ENCODE results near the gene GFM2. TPM values are rescaled to one million over a fixed set of nuclear protein-coding genes. Genes with fewer than 3 reads are reported as not detected.
"Not testable (repeated sequence)": the region's sequence is repeated elsewhere in the genome, so short reads cannot be mapped to it uniquely, and the experiment has no call there.

GFM2 gene
- total RNA-seq, 3 donors from 2014 or later, result 21.4 to 25.1 (median 22.2) TPM

- TF ChIP-seq CTCF (IDR thresholded peaks at IDR 0.05), result no peak
- DNase-seq, result peak in 1 of 3 donors; percentile 29
Measured at GRCh38 chr5:74765929-74766328, 988 bp downstream of the GFM2 start.

GRCh38 chr5:74765201-74765600 is 1.7 kb downstream of the GFM2 start:
- intact Hi-C loops (cut with DNase I, micrococcal nuclease), result loop anchor here in 1 of 2 donors (5.0 kb wide), 1 partner anchor 137 kb away; no protein-coding TSS in a partner anchor
- no peak for TF ChIP-seq CTCF (IDR thresholded peaks at IDR 0.05)
- peak; percentile 41 for ATAC-seq

More at GRCh38 chr5:74765929-74766328, 988 bp downstream of the GFM2 start:
- intact Hi-C loops (cut with DNase I, micrococcal nuclease), result loop anchor here in 1 of 2 donors (5.0 kb wide), 1 partner anchor 136 kb away; no protein-coding TSS in a partner anchor
- Histone ChIP-seq H3K9me3 (no peaks in the 10 kb centered on the region), H3K4me1 (ENCODE audit: low read depth) (peaks cover 25% of the 10 kb centered on the region), H3K36me3 (ENCODE audit: low read depth) (no peaks in the 10 kb centered on the region), H3K4me3 (peak overlapping the region; percentile 81)
- ATAC-seq, result no peak

GRCh38 chr5:74763504-74763903 is 3.4 kb downstream of the GFM2 start:
- DNase-seq (no peak), ATAC-seq (no peak)
- intact Hi-C loops (cut with DNase I, micrococcal nuclease), result no loop called here
- Histone ChIP-seq H3K9me3 (no peaks in the 10 kb centered on the region), H3K36me3 (ENCODE audit: low read depth) (no peaks in the 10 kb centered on the region), H3K4me3 (no peak overlapping the region), H3K4me1 (ENCODE audit: low read depth) (peaks cover 25% of the 10 kb centered on the region)
- no peak for TF ChIP-seq CTCF (IDR thresholded peaks at IDR 0.05)

More at GRCh38 chr5:74765201-74765600, 1.7 kb downstream of the GFM2 start:
- Histone ChIP-seq H3K9me3 (no peaks in the 10 kb centered on the region), H3K4me3 (no peak overlapping the region), H3K4me1 (ENCODE audit: low read depth) (peaks cover 25% of the 10 kb centered on the region), H3K36me3 (ENCODE audit: low read depth) (no peaks in the 10 kb centered on the region)
- peak in 1 of 3 donors; percentile 10 for DNase-seq

GRCh38 chr5:74762599-74762998 is 4.3 kb downstream of the GFM2 start:
- Histone ChIP-seq H3K4me1 (ENCODE audit: low read depth) (peaks cover 18% of the 10 kb centered on the region), H3K36me3 (ENCODE audit: low read depth) (no peaks in the 10 kb centered on the region), H3K4me3 (no peak overlapping the region), H3K9me3 (no peaks in the 10 kb centered on the region)
- ATAC-seq (no peak), DNase-seq (no peak)
- intact Hi-C loops (cut with DNase I, micrococcal nuclease), result no loop called here
- TF ChIP-seq CTCF (IDR thresholded peaks at IDR 0.05), result no peak

GRCh38 chr5:74761241-74761640 is 5.7 kb downstream of the GFM2 start:
- H3K9me3 ChIP-seq, result no peaks in the 10 kb centered on the region
- peaks cover 15% of the 10 kb centered on the region for H3K4me1 ChIP-seq (ENCODE audit: low read depth)
- no peak overlapping the region for H3K4me3 ChIP-seq
- no peak for ATAC-seq
- TF ChIP-seq CTCF (IDR thresholded peaks at IDR 0.05), result no peak
- intact Hi-C loops (cut with DNase I, micrococcal nuclease), result no loop called here
- DNase-seq, result no peak
- no peaks in the 10 kb centered on the region for H3K36me3 ChIP-seq (ENCODE audit: low read depth)

- H3K9me3 ChIP-seq; ATAC-seq; H3K4me1 ChIP-seq (ENCODE audit: low read depth); DNase-seq; H3K4me3 ChIP-seq; intact Hi-C loops (cut with DNase I, micrococcal nuclease); H3K36me3 ChIP-seq (ENCODE audit: low read depth): not testable (repeated sequence)
Measured at GRCh38 chr5:74748742-74749141, 18.2 kb downstream of the GFM2 start.
